Cardiac fibroblast (primary cell): ENCODE data around the gene C3orf52.
A peak's percentile ranks its signal among the peaks of the same experiment; 100 is the strongest.

Experiments used
- DNase-seq, 2 donors: peaks; one replicate each; pipeline versions ENCODE4 v3.0.0 to v3.0.0-alpha.2; 2010; ENCODE audit warnings: low read depth in 2 of 2
- H3K4me3 ChIP-seq, 2 donors: replicated peaks in 1 of 2; 1 replicate in 1 of 2; 2 replicates in 1 of 2; pipeline ENCODE4 v1.5.1; 2011; ENCODE audit warnings: low read depth in 2 of 2, low read length in 2 of 2, mild to moderate bottlenecking in 2 of 2, moderate library complexity in 1 of 2
- CTCF ChIP-seq: IDR thresholded peaks from one replicate; pipeline ENCODE4 v1.5.1; 2011; ENCODE audit warnings: low read depth, mild to moderate bottlenecking, low read length, inconsistent platforms

Gene C3orf52

GRCh38 chr3:112111785-112112402 is 25.7 kb downstream of the C3orf52 start:
- DNase-seq, result peak; percentile 82 to 85
- H3K4me3 ChIP-seq, result no peak overlapping the region
- TF ChIP-seq CTCF, result peak; percentile 89

- no peak for DNase-seq
- no peak overlapping the region for H3K4me3 ChIP-seq
- no peak for TF ChIP-seq CTCF
These were observed 28.5 kb downstream of the C3orf52 start for GRCh38 chr3:112114576-112115160.

- peak in 1 of 2 donors; percentile 5 for DNase-seq
- no peak overlapping the region for H3K4me3 ChIP-seq
- TF ChIP-seq CTCF, result no peak
These were observed 29.1 kb downstream of the C3orf52 start for GRCh38 chr3:112115161-112115739.

GRCh38 chr3:112115806-112116383 is 29.7 kb downstream of the C3orf52 start:
- no peak for TF ChIP-seq CTCF
- DNase-seq, result no peak
- H3K4me3 ChIP-seq, result no peak overlapping the region

GRCh38 chr3:112116748-112117186 is 30.6 kb downstream of the C3orf52 start:
- no peak for TF ChIP-seq CTCF
- H3K4me3 ChIP-seq, result no peak overlapping the region
- peak in 1 of 2 donors; percentile 12 for DNase-seq

GRCh38 chr3:112117415-112117814 is 31.2 kb downstream of the C3orf52 start:
- no peak for DNase-seq
- no peak overlapping the region for H3K4me3 ChIP-seq
- TF ChIP-seq CTCF, result no peak
